ENCODE results near the gene TP53RK. TPM values are rescaled to one million over a fixed set of nuclear protein-coding genes. Genes with fewer than 3 reads are reported as not detected.

The TP53RK gene
- total and polyA plus RNA-seq, 2 of the 13 experiments (the other 11 are each of a cell fraction or from before 2014, with no cell fraction given) = 12.9 to 25.5 TPM

- TF ChIP-seq, protein P1, sequence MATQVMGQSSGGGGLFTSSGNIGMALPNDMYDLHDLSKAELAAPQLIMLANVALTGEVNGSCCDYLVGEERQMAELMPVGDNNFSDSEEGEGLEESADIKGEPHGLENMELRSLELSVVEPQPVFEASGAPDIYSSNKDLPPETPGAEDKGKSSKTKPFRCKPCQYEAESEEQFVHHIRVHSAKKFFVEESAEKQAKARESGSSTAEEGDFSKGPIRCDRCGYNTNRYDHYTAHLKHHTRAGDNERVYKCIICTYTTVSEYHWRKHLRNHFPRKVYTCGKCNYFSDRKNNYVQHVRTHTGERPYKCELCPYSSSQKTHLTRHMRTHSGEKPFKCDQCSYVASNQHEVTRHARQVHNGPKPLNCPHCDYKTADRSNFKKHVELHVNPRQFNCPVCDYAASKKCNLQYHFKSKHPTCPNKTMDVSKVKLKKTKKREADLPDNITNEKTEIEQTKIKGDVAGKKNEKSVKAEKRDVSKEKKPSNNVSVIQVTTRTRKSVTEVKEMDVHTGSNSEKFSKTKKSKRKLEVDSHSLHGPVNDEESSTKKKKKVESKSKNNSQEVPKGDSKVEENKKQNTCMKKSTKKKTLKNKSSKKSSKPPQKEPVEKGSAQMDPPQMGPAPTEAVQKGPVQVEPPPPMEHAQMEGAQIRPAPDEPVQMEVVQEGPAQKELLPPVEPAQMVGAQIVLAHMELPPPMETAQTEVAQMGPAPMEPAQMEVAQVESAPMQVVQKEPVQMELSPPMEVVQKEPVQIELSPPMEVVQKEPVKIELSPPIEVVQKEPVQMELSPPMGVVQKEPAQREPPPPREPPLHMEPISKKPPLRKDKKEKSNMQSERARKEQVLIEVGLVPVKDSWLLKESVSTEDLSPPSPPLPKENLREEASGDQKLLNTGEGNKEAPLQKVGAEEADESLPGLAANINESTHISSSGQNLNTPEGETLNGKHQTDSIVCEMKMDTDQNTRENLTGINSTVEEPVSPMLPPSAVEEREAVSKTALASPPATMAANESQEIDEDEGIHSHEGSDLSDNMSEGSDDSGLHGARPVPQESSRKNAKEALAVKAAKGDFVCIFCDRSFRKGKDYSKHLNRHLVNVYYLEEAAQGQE (IDR thresholded peaks at IDR 0.05; ENCODE audit: borderline replicate concordance in 1 of 2, low read depth in 1 of 2, low read length in 2 of 2) = peak in 1 of 2 experiments; percentile 69; a peak in 1 of 4 replicates
- 0 out of 2 replicates have a peak, but pooled peaks have one; percentile 12 for TF ChIP-seq MTF2 (CRISPR knock-in tag; IDR thresholded peaks at IDR 0.05; ENCODE audit: borderline replicate concordance)
- no peak for TF ChIP-seq ZFYVE20 (CRISPR knock-in tag; IDR thresholded peaks at IDR 0.05; ENCODE audit: borderline replicate concordance, low read depth)
- TF ChIP-seq NFE2L2 (IDR thresholded peaks at IDR 0.05; ENCODE audit: low read length) = no peak
- TF ChIP-seq, protein P2, sequence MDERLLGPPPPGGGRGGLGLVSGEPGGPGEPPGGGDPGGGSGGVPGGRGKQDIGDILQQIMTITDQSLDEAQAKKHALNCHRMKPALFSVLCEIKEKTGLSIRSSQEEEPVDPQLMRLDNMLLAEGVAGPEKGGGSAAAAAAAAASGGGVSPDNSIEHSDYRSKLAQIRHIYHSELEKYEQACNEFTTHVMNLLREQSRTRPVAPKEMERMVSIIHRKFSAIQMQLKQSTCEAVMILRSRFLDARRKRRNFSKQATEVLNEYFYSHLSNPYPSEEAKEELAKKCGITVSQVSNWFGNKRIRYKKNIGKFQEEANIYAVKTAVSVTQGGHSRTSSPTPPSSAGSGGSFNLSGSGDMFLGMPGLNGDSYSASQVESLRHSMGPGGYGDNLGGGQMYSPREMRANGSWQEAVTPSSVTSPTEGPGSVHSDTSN (CRISPR knock-in tag; IDR thresholded peaks at IDR 0.05) = no peak
- TF ChIP-seq ZNF776 (CRISPR knock-in tag; IDR thresholded peaks at IDR 0.05) = no peak
- TF ChIP-seq MED8 (CRISPR knock-in tag; IDR thresholded peaks at IDR 0.05; ENCODE audit: insufficient replicate concordance) = peak; percentile 90
- TF ChIP-seq, protein P3, sequence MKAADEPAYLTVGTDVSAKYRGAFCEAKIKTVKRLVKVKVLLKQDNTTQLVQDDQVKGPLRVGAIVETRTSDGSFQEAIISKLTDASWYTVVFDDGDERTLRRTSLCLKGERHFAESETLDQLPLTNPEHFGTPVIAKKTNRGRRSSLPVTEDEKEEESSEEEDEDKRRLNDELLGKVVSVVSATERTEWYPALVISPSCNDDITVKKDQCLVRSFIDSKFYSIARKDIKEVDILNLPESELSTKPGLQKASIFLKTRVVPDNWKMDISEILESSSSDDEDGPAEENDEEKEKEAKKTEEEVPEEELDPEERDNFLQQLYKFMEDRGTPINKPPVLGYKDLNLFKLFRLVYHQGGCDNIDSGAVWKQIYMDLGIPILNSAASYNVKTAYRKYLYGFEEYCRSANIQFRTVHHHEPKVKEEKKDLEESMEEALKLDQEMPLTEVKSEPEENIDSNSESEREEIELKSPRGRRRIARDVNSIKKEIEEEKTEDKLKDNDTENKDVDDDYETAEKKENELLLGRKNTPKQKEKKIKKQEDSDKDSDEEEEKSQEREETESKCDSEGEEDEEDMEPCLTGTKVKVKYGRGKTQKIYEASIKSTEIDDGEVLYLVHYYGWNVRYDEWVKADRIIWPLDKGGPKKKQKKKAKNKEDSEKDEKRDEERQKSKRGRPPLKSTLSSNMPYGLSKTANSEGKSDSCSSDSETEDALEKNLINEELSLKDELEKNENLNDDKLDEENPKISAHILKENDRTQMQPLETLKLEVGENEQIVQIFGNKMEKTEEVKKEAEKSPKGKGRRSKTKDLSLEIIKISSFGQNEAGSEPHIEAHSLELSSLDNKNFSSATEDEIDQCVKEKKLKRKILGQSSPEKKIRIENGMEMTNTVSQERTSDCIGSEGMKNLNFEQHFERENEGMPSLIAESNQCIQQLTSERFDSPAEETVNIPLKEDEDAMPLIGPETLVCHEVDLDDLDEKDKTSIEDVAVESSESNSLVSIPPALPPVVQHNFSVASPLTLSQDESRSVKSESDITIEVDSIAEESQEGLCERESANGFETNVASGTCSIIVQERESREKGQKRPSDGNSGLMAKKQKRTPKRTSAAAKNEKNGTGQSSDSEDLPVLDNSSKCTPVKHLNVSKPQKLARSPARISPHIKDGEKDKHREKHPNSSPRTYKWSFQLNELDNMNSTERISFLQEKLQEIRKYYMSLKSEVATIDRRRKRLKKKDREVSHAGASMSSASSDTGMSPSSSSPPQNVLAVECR (CRISPR knock-in tag; IDR thresholded peaks at IDR 0.05; ENCODE audit: borderline replicate concordance) = peak; percentile 42; the same call in 1 of the 2 replicates
- TF ChIP-seq ELF4 (CRISPR knock-in tag; IDR thresholded peaks at IDR 0.05; ENCODE audit: borderline replicate concordance) = peak; percentile 76; the same call in 1 of the 2 replicates
- peak; percentile 96; the same call in 1 of the 2 replicates for TF ChIP-seq THRA (CRISPR knock-in tag; IDR thresholded peaks at IDR 0.05; ENCODE audit: borderline replicate concordance)
- TF ChIP-seq LCORL (IDR thresholded peaks at IDR 0.05) = peak; percentile 97
- TF ChIP-seq LCORL (CRISPR knock-in tag; IDR thresholded peaks at IDR 0.05) = peak; percentile 98
- peak; percentile 80 for TF ChIP-seq ZNF124 (CRISPR knock-in tag; IDR thresholded peaks at IDR 0.05)
- peak; percentile 90 for TF ChIP-seq KDM4B (CRISPR knock-in tag; IDR thresholded peaks at IDR 0.05)
- TF ChIP-seq ZNF766 (CRISPR knock-in tag; IDR thresholded peaks at IDR 0.05; ENCODE audit: borderline replicate concordance) = peak; percentile 19; the same call in 1 of the 2 replicates
- peak; percentile 22; the same call in 1 of the 2 replicates for TF ChIP-seq SSRP1 (CRISPR knock-in tag; IDR thresholded peaks at IDR 0.05)
These were observed 18.4 kb downstream of the TP53RK start (continued) for GRCh38 chr20:46670585-46671584.

Data from HepG2 (cell line).